ENCODE data around the gene LY6G6C.
A peak's percentile ranks its signal among the peaks of the same experiment; 100 is the strongest.
"Not testable (repeated sequence)": the region's sequence is repeated elsewhere in the genome, so short reads cannot be mapped to it uniquely, and the experiment has no call there.

LY6G6C gene

DNA sequence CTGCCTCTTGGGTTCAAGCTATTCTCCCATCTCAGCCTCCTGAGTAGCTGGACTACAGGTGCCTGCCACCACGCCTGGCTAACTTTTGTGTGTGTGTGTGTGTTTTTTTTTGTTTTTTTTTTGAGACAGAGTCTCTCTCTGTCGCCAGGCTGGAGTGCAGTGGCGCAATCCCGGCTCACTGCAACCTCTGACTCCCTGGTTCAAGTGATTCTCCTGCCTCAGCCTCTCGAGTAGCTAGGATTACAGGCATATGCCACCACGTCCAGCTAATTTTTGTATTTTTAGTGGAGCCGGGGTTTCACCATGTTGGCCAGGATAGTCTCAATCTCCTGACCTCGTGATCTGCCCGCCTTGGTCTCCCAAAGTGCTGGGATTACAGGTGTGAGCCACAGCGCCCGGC lies 12.4 kb downstream of the LY6G6C start:
- not testable (repeated sequence) for DNase-seq (ENCODE audit: extremely low read depth in 1 of 2, low read depth in 1 of 2)

DNA sequence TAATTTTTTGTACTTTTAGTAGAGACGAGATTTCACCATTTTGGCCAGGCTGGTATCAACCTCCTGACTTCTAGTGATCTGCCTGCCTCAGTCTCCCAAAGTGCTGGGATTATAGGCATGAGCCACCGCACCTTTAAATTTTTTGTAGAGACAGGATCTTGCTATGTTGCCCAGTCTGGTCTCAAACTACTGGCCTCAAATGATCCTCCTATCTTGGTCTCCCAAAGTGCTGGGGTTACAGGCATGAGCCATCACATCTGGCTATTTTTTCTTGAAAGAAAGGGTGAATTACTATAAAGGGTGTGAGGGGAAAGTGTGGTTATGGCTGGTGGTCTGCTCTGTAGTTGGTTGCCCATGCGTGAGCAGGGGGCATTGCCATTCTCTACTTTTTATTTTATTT lies 13.3 kb downstream of the LY6G6C start:
- DNase-seq (ENCODE audit: extremely low read depth in 1 of 2, low read depth in 1 of 2) = no peak

DNA sequence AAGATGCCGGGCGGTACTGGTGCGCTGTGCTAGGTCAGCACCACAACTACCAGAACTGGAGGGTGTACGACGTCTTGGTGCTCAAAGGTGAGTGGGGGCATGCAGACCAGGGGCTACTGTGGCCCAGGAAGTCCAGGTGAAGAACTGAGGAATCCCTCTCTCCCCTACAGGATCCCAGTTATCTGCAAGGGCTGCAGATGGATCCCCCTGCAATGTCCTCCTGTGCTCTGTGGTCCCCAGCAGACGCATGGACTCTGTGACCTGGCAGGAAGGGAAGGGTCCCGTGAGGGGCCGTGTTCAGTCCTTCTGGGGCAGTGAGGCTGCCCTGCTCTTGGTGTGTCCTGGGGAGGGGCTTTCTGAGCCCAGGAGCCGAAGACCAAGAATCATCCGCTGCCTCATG lies 13.8 kb downstream of the LY6G6C start:
- no peak for DNase-seq (ENCODE audit: extremely low read depth in 1 of 2, low read depth in 1 of 2)

DNA sequence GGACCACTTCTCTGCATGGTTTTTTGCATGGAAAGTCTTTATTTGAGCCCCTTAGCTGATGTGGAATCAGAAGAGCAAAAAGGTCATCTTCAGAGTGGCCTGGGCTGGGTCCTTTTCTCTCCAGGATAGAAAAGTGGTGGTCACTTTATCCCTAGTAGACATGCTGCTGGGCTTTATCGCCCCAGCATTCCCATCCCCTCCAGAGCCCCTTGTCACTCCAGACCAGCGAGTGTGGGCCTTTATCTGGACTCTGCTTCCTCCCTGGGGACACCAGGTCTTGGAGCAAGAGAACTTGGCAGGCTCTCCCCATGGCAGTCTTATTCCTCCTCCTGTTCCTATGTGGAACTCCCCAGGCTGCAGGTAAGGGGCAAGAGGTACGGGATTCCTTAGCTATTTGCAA lies 14.9 kb downstream of the LY6G6C start, which contains the start of gene LY6G6F:
Gene LY6G6F, plus strand, starts transcription at position 268 of the 400 bp plus-strand sequence. Its CDS starts 41 bp downstream, at position 309.
- no peak for DNase-seq (ENCODE audit: extremely low read depth in 1 of 2, low read depth in 1 of 2)

DNA sequence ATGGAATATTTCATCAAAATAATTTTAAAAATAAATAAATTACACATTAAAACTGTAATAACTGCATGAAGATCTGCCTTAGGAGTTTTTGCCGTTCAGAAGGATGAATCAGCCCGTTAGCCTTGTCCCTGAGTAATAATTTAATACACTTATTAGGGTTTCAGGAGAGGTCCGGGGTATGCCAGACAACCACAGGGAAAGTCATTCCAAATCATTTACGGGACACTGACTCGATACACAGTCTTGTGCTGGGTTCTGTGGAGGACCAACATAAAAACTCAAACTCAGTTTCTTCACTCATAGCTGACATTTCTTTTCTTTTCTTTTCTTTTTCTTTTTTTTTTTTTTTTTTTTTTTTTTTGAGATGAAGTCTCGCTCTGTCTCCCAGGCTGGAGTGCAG lies 15.6 kb downstream of the LY6G6C start:
- no peak for DNase-seq (ENCODE audit: extremely low read depth in 1 of 2, low read depth in 1 of 2)

DNA sequence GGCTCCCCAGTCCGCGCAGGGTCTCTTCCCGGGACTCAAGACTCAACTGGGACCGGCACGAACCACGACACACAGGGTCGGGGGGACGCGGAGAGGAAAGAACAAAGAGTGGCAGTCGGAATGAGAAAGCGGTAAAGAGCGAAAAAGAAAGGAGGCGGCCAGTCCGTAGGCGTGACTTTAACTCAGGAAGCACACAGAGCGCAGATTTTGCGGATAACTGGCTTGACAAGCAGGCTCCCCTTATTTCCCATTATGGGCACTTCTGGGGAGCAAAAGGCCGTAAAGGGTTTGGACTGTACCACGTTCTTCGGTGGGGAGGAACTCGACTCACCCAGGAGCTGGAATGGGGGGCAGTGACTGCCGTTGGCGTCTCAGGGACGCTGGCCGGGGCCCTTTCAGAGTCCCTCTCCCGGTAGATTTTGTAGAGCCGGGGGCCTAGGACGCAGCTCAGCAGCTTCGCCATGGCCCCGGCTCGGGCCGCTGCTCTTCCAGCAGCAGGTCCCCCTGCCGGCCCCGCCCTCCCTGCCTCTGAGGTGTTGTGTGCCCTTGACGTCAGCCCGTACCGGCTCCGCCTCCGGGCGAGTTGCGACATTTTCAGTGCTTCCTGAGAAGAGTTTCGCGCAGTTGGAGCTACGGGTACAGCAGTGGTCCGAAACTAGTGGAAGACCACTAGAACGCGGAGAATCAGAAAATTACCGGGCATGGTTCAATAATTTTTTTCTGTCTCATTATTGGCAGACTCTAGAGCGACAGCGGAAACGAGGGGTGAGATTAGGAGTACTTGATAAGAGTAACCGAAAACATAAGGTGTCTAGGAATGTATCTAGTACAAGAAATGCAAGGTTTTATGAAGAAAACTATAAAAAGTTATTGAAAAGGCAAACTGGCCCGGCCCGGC lies 18.5 kb downstream of the LY6G6C start, which contains the start of gene ABHD16A:
Gene ABHD16A, minus strand, starts transcription at position 506 of the 898 bp plus-strand sequence. Its CDS starts 43 bp downstream, at position 463.
- DNase-seq (ENCODE audit: extremely low read depth in 1 of 2, low read depth in 1 of 2) = peak; percentile 96 to 97

DNA sequence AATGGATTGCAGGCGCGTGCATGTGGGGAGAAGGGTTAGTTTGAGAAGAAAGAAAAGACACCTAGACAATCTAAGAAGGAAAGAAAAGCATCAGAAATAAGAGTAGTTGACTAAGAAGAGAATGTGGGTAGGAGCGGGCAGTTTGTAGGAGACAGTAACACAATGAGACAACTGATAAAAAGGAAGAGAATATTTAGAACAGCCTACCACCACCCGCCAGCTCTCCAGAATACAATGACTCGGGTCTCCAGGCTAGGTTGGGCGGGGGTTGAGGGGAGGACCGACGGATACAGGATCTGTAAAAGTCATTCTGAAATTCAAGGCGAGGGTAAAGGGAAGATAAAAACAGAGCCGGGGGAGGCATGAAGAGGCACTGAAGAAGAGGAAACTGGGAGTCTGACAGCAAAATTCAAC lies 19.1 kb downstream of the LY6G6C start:
- DNase-seq (ENCODE audit: extremely low read depth in 1 of 2, low read depth in 1 of 2) = peak in 1 of 2 donors; percentile 20

DNA sequence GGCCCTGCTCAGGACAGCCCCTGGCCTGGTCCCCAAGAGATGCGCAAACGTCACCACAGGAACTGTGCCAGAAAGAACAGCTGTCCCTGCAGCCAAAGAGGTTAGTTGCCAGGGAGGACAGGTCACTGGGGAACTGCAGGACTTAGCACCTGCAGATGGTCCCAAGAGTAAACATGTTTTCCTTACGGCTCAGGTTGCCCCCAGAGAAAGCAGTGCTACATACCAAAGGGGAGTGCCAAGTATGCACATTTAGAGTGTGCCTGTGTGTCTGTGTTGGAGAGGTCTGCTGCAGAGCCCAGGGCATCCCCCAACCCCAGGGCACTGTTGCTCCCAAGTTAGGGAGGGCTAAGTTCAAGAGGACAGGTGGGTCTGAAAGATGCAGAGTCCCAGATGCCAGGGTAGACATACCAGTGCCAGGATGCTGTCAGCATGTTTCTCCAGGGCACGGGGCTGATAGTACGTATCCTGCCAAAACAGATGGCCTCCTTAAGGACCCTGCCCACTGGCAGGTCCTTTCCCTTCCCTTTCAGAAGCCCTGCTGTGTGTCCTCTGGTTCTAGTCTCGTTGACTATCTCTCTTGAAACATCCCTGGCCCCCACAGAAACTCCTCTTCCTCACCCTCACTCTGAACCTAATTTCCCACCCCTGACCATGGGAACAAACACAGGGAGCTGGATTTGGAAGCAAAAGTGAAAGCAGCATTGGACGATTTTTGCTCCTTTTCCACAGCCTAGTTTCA lies 19.7 kb downstream of the LY6G6C start:
- DNase-seq (ENCODE audit: extremely low read depth in 1 of 2, low read depth in 1 of 2) = no peak

DNA sequence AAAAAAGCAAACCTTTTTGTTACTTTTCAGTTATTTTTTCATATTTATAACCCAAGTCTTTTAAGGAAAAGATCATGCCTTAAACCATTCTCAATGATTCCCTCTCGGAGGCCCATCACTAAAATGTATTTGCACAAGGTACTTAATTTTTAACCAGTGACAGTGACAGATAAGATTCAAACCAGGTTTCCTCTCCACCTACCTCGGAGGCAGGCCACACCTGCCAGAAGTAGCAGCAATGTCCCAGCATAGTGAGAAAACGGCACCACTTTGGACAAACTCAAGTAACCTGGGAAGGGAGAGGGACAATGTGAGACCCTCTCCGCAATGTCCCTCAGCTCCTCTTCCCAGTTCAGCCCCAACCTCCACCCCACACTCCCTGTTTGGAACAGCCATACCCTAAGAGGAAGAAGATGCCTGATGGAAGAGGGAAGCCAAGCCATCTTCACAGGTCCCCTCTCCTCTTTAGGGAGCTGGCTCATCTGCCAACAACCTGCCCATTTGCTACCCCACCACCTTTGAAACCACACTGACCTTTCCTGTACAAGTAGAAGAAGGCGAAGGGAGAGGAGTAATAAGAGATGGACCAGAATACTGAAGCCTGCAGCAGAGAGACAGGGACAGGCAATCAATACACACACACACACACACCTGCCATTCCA lies 20.7 kb downstream of the LY6G6C start:
- DNase-seq (ENCODE audit: extremely low read depth in 1 of 2, low read depth in 1 of 2) = no peak

DNA sequence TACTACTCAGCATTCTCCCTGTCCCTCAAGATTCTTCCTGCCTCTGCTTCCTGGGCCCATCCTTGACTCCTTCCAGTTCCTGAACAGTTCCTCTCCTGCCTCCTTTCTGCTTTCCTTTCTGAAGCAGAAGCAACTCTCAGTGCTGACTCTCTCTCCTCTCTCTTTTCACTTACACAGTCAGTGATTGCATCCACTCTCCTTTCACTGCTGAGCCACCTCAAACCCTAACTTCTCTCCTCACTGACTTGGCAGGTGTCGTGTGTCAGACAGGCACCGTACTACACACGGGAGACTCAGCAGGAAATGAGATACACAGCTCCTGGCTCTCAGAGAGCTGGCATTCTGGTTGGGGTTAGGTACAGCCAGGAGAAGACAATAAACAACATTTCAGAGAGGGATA lies 24.0 kb downstream of the LY6G6C start:
- no peak for DNase-seq (ENCODE audit: extremely low read depth in 1 of 2, low read depth in 1 of 2)

DNA sequence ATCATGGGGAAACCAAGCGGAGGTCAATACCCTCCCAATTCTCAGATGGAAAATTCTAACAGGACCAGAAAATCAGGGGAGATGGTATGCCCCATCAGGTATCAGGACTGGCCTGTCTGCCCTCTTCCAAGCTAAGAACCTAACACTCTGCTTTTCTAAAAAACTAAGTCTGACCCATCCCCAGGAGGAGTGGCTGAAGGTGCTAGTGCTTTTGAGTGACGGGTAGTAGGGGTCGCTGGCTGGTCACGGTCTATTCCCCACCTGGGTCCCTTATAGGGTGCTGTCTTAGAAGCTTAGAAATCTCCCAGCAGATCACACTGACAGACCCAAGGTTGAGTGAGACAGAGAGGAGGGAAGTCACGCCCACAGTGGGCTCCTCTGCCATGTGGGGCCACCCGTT lies 28.0 kb downstream of the LY6G6C start:
- DNase-seq (ENCODE audit: extremely low read depth in 1 of 2, low read depth in 1 of 2) = no peak

DNA sequence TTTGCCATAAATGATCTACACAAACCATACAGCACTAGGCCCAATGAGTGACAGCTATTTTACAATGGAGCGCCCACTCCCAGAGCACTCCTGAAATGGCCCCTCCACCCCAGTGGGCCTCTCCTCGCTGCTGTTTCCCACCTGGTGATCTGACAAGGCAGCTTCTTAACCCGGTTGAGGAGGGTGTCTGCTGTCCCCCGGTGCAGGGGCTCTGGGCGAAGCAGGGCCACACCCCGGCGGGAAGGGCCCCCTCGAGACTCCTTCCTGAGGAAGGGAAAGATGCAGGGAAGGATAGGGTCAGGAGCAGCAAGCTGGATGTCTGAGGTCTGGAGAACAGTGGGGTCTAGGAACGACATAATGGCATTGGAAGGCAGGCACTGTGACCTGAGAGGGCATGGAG lies 28.7 kb downstream of the LY6G6C start:
- no peak for DNase-seq (ENCODE audit: extremely low read depth in 1 of 2, low read depth in 1 of 2)

DNA sequence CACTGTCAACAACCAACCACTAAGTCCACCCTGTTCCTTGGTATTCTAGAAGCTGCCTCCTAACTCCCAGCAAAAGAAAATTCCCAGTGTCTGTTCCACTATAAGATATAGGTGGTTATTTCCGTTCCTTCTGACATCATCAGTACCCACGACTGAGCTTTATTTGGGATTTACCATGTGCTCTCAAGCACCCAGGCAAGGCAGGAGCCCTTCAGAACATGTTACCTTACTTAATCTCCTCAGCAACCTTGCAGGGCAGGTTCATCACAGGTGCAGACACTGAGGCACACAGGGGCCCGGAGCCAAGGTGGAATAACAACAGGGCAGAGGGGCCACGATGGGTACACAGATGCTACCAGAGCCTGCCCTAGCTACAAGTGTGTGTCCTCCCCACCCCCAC lies 29.2 kb downstream of the LY6G6C start:
- no peak for DNase-seq (ENCODE audit: extremely low read depth in 1 of 2, low read depth in 1 of 2)

DNA sequence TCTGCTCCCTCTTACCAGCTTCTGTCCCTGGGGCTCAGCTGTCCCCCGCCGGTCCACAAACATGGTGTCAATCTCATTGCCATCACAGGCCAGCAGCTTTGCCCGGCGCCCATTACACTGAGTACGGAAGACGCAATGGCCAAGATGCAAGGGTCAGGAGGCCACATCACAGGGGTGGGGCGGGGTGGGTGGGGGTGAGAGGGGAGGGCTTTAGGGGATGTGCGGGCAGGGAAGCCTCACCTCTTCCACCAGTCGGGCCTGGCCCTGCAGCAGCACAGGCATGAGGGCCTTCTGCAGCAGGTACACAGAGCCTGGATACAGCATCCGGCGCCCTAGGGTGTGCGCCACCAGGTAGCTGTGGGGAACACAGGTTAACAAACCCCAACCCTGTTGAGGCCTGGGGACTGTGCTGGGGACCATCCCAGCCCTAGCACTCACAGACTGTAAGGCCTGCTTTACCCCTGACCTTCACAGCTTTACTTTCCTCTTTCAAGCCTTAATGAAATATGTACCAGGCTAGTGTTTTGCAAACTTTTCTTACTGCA lies 29.9 kb downstream of the LY6G6C start:
- DNase-seq (ENCODE audit: extremely low read depth in 1 of 2, low read depth in 1 of 2) = no peak

DNA sequence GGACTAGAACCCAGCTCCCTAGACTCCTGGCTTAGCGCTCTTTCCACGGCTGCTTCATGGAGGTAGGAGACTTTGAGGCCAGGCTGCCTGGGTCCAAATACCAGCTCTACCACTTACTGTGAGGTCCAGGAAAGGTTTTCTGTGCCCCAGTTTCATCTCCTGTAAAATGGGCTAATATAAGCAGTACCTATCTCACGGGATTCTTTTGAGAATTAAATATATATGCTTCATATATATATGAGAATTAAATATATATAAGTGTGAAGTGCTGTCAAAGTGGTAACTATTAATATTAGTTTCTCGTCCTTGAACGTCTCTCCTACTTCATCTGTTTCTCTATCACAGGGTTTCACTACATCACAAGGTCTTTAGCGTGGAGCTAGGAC lies 30.5 kb downstream of the LY6G6C start:
- no peak for DNase-seq (ENCODE audit: extremely low read depth in 1 of 2, low read depth in 1 of 2)

DNA sequence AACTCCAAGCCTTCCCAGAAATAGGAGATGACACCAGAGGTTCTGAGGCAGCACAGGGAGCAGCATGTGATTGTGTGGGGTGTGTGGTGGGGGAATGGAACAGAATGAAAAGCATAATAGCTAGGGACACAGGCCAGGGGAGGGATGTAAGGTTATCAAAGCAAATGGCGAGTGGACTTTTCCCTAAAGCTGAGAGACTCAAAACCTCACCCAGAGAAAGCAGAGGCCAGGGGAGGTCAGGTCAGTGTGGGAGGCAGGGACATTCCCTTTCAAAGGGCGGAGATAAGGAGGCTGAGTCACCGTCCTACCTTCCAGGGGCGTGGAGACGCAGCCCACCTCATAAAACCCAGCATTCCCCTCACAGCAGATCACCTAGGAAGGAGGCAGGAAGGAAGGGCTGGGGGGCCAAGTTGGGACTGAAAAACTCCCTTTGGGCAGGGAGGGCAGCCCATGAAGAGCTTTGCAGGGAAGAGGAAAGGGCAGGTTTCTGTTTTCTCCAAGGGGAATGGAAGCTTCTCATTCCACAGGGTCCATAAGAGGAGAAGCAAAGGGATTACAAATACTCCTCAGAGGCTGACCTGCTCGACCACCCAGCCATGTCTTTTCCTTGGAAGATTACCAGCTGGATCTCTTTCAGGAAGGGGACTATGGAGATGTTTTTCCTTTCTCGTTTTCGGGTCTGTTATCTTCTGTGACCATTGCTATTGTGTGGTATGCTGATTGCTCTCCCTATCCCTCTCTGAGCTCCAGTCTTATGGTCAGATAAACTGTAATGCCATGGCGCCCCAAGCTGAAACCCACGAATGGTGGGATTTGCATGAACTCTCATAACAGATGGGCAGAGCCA lies 31.1 kb downstream of the LY6G6C start:
- DNase-seq (ENCODE audit: extremely low read depth in 1 of 2, low read depth in 1 of 2) = no peak

DNA sequence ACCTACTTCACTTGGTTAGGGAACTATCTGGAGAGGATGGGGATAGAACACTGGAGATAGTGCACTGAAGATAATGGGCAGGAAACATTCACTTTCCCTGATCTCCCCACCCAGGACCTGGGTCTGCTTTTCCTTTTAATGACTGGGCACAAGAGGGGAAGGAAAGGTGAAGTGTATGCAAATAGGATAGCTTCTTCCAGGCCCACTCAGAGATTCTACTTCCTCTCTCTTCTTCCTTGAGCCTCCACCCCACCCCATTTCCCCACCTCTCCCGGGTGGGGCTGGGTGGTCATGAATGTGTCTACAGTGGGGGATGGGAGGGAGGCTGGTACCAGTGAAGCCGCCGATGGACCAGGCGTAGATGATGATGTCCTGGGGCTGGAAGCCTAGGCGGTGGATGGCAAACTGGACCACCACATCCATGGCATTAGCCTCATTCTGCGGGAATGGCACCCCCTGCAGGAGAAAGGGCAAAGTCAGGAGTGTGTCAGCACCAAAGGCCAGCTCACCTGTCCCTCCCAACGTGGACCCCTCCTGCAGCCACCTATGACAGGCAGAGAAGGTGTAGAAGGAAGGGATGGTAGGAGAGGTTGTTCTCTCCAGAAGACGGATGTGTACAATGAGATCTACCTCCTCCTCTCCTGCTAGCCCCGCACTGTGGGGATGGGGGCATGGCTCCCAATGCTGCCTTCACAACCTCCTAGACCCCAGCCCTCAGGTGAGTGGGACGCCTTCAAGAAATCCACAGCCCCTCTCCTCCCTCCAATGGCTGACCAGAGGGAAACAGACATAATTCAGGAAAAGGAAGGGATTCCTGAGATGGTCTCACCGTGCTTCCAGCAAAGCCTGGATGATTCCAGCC lies 32.1 kb downstream of the LY6G6C start:
- DNase-seq (ENCODE audit: extremely low read depth in 1 of 2, low read depth in 1 of 2) = no peak

DNA sequence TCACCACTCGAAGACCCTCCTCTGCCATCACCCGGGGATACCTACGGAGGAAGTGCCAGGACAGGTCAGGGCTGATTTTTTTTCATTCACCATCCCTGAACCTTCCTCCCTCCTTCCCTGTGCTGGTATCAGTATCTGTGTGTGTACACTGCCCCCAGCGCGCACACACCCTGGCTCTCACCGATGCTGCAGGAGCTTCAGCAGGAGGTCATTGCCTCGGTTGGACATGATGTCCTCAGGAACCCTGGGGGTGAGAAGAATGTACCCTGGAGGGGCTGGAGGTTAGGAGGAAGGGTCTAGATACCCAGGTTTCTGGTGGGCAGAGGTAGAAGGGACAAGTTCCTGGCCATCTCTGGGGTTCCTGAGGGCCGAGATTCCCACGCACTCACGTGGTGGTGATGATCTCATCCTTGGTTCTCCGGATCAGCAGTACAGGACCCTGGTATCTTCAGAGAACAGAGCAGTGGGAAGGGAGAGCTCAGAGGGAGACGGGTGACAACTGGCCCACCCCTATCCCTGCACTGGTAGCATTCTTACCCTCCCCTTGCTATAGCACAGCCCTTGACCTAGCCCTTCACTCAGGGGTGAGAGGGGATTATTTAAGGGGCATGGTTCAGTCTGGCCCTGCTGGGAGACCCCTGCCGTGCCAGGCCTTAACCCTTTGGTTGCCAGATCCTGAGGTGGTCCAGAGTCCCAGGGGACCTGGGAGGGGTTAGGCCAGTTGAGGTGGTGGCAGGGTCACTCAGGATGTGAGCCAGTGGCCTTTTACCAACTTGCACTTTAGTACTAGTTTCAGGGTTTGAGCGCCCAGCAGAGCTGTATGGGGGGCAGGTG lies 33.5 kb downstream of the LY6G6C start:
- no peak for DNase-seq (ENCODE audit: extremely low read depth in 1 of 2, low read depth in 1 of 2)

Data from stimulated activated CD8-positive, alpha-beta memory T cell treated with anti-CD3 and anti-CD28 coated beads, Interleukin-7, amount 100 ng/mL, for 48 hours (primary cell).